Astrocyte of the cerebellum (primary cell): Measurements from ENCODE around the gene R3HDML.
"Not testable (repeated sequence)": the region's sequence is repeated elsewhere in the genome, so short reads cannot be mapped to it uniquely, and the experiment has no call there.

Experiments
- DNase-seq: peaks from one replicate; pipeline ENCODE4 v3.0.0-alpha.2; 2011; ENCODE audit warnings: low read depth
- H3K4me3 ChIP-seq: 2 replicates; pipeline ENCODE4 v1.5.1; 2011; ENCODE audit warnings: mild to moderate bottlenecking, low read depth, low read length, moderate library complexity
- CTCF ChIP-seq: IDR thresholded peaks from 2 replicates; pipeline ENCODE4 v1.5.1; 2012; ENCODE audit warnings: low read length, low read depth, moderate library complexity, mild to moderate bottlenecking; ENCODE audit errors: missing control alignments
- in situ Hi-C: cut with HindIII; loops from 2 replicates; pipeline ENCODE4 v1.10.0; 2017; ENCODE audit warnings: low sequenced_read_pairs

The R3HDML gene

GRCh38 chr20:44343162-44343675 lies 6.4 kb downstream of the R3HDML start:
- no peak for DNase-seq
- in situ Hi-C loops: no loop called here
- H3K4me3 ChIP-seq: no peak overlapping the region
- TF ChIP-seq CTCF: no peak

DNA sequence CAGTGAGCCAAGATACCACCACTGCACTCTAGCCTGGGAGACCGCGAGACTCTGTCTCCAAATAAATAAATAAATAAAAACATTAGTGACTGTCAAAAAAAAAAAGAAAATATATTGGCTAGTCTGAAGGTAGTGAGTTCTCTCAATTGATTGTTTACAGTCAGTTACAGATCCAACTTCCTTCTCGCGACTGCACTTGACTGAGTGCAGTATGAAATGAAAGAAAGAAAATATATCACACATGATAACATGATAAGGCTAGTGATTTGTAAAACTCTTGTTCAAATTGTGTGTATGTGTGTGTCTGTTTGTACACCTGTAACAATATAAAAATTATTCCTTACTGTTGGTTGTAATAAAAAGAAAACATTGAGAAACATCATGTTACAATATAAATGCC lies 7.9 kb downstream of the R3HDML start:
- no peak overlapping the region for H3K4me3 ChIP-seq
- no peak for TF ChIP-seq CTCF
- in situ Hi-C loops: no loop called here
- DNase-seq: no peak

DNA sequence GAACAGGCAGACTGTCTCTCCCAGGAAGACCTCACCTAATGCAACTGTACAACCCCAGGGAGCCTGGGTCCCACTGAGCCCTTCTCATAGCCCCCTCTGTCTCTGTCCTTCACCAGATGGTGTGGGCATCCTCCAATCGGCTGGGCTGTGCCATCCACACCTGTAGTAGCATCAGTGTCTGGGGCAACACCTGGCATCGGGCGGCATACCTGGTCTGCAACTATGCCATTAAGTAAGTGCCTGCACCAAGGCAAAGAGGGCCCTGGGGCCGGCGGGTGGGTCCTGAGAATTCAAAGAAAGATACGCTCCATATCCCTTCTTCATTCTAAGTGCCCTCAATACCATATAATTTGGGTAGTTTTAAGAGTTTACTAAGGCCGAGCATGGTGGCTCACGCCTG lies 8.3 kb downstream of the R3HDML start:
- no peak for DNase-seq
- no peak for TF ChIP-seq CTCF
- H3K4me3 ChIP-seq: no peak overlapping the region
- in situ Hi-C loops: no loop called here

GRCh38 chr20:44345941-44346340 lies 9.1 kb downstream of the R3HDML start:
- H3K4me3 ChIP-seq, DNase-seq, in situ Hi-C loops: not testable (repeated sequence)

DNA sequence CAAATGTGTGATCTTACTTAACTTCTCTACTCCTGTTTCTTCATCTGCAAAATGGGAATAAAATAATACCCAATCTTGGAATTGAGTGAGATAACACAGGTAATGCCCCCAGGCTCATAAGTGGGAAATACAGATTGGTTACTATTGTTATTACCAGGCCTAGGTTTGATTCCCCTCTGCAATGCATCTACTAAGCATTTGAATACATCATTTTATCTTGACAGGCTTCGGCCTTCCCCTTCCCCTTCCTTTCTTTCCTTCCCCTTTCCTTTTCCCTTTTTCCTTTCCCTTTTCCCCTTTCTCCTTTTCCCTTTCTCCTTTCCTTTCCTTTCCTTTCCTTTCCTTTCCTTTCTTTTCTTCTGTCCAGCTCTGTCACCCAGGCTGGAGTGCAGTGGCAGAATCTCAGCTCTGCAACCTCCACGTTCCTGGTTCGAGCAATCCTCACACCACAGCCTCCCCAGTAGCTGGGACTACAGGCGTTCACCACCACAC lies 11.4 kb downstream of the R3HDML start:
- TF ChIP-seq CTCF: no peak
- in situ Hi-C loops: no loop called here
- no peak for DNase-seq
- H3K4me3 ChIP-seq: no peak overlapping the region

DNA sequence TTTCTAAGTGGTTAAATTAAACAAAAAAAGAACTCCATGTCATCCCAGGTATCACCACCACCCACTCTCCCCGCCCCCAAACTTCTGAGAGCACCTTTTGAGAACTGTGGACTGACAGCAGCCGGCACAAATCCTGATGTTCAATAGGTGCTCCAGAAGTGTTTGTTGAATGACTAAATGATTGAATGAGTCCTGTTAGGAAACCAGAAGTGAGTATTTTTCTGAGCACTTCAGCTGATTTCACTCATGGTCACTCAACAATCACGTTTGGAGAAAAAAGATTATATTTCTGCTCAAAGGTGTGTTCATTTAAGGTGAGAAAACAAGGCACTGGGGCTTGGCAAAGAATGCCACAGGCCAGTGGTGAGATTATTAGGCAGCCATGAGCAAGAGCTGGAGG lies 12.5 kb downstream of the R3HDML start:
- TF ChIP-seq CTCF: no peak
- in situ Hi-C loops: no loop called here
- no peak overlapping the region for H3K4me3 ChIP-seq
- DNase-seq: no peak

GRCh38 chr20:44350567-44350966 lies 13.7 kb downstream of the R3HDML start:
- DNase-seq: no peak
- in situ Hi-C loops: no loop called here
- no peak for TF ChIP-seq CTCF
- no peak overlapping the region for H3K4me3 ChIP-seq
